ENCODE results near the gene BCL11A. TPM values are rescaled to one million over a fixed set of nuclear protein-coding genes. Genes with fewer than 3 reads are reported as not detected.

Gene BCL11A
- total and polyA plus RNA-seq, 4 donors: 0.08 to 8.5 (median 0.47) TPM

- H3K27me3 ChIP-seq (ENCODE audit: control insufficient read depth in 4 of 4, insufficient read depth in 4 of 4, low read length in 3 of 4): no peaks in the 10 kb centered on the region
- no peak overlapping the region for H3K9ac ChIP-seq (ENCODE audit: low read depth in 1 of 2, low read length in 2 of 2)
- no peak for DNase-seq (ENCODE audit: low spot score)
- TF ChIP-seq, protein P1, sequence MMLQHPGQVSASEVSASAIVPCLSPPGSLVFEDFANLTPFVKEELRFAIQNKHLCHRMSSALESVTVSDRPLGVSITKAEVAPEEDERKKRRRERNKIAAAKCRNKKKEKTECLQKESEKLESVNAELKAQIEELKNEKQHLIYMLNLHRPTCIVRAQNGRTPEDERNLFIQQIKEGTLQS (IDR thresholded peaks at IDR 0.05): no peak
- TF ChIP-seq REST (IDR thresholded peaks at IDR 0.05): no peak
- no peaks in the 10 kb centered on the region for H3K4me1 ChIP-seq (ENCODE audit: control insufficient read depth in 4 of 4, insufficient read depth in 4 of 4, low read length in 3 of 4)
- no peaks in the 10 kb centered on the region for H3K36me3 ChIP-seq (ENCODE audit: control insufficient read depth in 4 of 4, insufficient read depth in 3 of 4, low read depth in 1 of 4, low read length in 3 of 4)
- H3K4me3 ChIP-seq (ENCODE audit: low read depth in 1 of 3, low read length in 3 of 3): no peak overlapping the region
- no peak overlapping the region for H3K27ac ChIP-seq (ENCODE audit: low read depth in 1 of 2, low read length in 2 of 2)
- 79% methylated on average over 1 of the region's 1 CpG for WGBS
- H3K9me3 ChIP-seq (ENCODE audit: control insufficient read depth in 4 of 4, low read length in 3 of 4): no peaks in the 10 kb centered on the region
Measured at GRCh38 chr2:60450488-60450887, 103.0 kb downstream of the BCL11A start.

- H3K27me3 ChIP-seq (ENCODE audit: control insufficient read depth in 4 of 4, insufficient read depth in 4 of 4, low read length in 3 of 4): no peaks in the 10 kb centered on the region
- TF ChIP-seq HNF4A (conservative IDR thresholded peaks at IDR 0.05) (no peak), NR2F2 (IDR thresholded peaks at IDR 0.05) (no peak), TAF1 (conservative IDR thresholded peaks at IDR 0.05) (no peak), HNF4G (IDR thresholded peaks at IDR 0.05) (no peak), RXRA (IDR thresholded peaks at IDR 0.05) (no peak), YY1 (IDR thresholded peaks at IDR 0.05) (no peak), FOXA2 (IDR thresholded peaks at IDR 0.05) (no peak), ZBTB33 (IDR thresholded peaks at IDR 0.05) (no peak), JUND (IDR thresholded peaks at IDR 0.05) (no peak)
- TF ChIP-seq, protein P2, sequence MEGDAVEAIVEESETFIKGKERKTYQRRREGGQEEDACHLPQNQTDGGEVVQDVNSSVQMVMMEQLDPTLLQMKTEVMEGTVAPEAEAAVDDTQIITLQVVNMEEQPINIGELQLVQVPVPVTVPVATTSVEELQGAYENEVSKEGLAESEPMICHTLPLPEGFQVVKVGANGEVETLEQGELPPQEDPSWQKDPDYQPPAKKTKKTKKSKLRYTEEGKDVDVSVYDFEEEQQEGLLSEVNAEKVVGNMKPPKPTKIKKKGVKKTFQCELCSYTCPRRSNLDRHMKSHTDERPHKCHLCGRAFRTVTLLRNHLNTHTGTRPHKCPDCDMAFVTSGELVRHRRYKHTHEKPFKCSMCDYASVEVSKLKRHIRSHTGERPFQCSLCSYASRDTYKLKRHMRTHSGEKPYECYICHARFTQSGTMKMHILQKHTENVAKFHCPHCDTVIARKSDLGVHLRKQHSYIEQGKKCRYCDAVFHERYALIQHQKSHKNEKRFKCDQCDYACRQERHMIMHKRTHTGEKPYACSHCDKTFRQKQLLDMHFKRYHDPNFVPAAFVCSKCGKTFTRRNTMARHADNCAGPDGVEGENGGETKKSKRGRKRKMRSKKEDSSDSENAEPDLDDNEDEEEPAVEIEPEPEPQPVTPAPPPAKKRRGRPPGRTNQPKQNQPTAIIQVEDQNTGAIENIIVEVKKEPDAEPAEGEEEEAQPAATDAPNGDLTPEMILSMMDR (IDR thresholded peaks at IDR 0.05; ENCODE audit: low read depth, low read length, missing input control): no peak
- no peaks in the 10 kb centered on the region for H3K4me1 ChIP-seq (ENCODE audit: control insufficient read depth in 4 of 4, insufficient read depth in 4 of 4, low read length in 3 of 4)
- 93% methylated on average over 1 of the region's 1 CpG for WGBS
- no peaks in the 10 kb centered on the region for H3K9me3 ChIP-seq (ENCODE audit: control insufficient read depth in 4 of 4, low read length in 3 of 4)
- H3K9ac ChIP-seq (ENCODE audit: low read depth in 1 of 2, low read length in 2 of 2): no peak overlapping the region
- no peak for DNase-seq (ENCODE audit: low spot score)
- H3K36me3 ChIP-seq (ENCODE audit: control insufficient read depth in 4 of 4, insufficient read depth in 3 of 4, low read depth in 1 of 4, low read length in 3 of 4): no peaks in the 10 kb centered on the region
- no peak overlapping the region for H3K4me3 ChIP-seq (ENCODE audit: low read depth in 1 of 3, low read length in 3 of 3)
- no peak overlapping the region for H3K27ac ChIP-seq (ENCODE audit: low read depth in 1 of 2, low read length in 2 of 2)
Measured at GRCh38 chr2:60447943-60448342, 105.5 kb downstream of the BCL11A start.

Data from liver (tissue), 9 donors.